Prostate gland (tissue), 2 donors: ENCODE data around the gene KRT78. TPM values are rescaled to one million over a fixed set of nuclear protein-coding genes. Genes with fewer than 3 reads are reported as not detected.

Experiments
- DNase-seq: peaks from one replicate; pipeline ENCODE4 v3.0.0-alpha.2; 2019; ENCODE audit warnings: low spot score
- H3K27ac ChIP-seq, 2 donors: fragments of 200-600 bp; sonication (generic); 2 replicates each; pipeline ENCODE4 v1.5.1; 2017 to 2019
- H3K27me3 ChIP-seq: fragments of 200-600 bp; sonication (generic); replicated peaks from 2 replicates; pipeline ENCODE4 v1.5.1; 2019; ENCODE audit not compliant: insufficient read depth
- H3K36me3 ChIP-seq, 2 donors: fragments of 200-600 bp; sonication (generic); 1 replicate in 1 of 2; 2 replicates in 1 of 2; pipeline versions ENCODE4 v1.5.1 to v1.8.1; 2017 to 2019
- H3K4me1 ChIP-seq: fragments of 200-600 bp; sonication (generic); replicated peaks from 2 replicates; pipeline ENCODE4 v1.5.1; 2019
- H3K4me3 ChIP-seq, 2 donors: fragments of 200-600 bp; sonication (generic); 2 replicates each; pipeline ENCODE4 v1.5.1; 2017 to 2019
- H3K9me3 ChIP-seq: fragments of 200-600 bp; sonication (generic); 2 replicates; pipeline ENCODE4 v1.5.1; 2017
- POLR2A ChIP-seq: fragments of 450-650 bp; IDR thresholded peaks from one replicate; pipeline ENCODE4 v1.6.1; 2016; ENCODE audit warnings: antibody characterized with exemption, mild to moderate bottlenecking
- POLR2AphosphoS5 ChIP-seq: sonication (generic); formaldehyde crosslinking; IDR thresholded peaks from one replicate; pipeline ENCODE4 v1.6.1; 2017; ENCODE audit warnings: antibody characterized with exemption
- WGBS: methylation state at CpG from one replicate; pipeline ENCODE4 v1.1.5; 2018; 5-methylcytosine and 5-hydroxymethylcytosine counted together
- intact Hi-C: fragments of 100-400 bp; cut with DNase I; formaldehyde crosslinking; loops from one replicate; pipeline ENCODE4 v1.14.2; 2022
- total RNA-seq, 2 donors: library from RNA; depleted of rRNA; stranded (reverse); fragments of >200 nt; gene quantifications; one replicate each; pipeline ENCODE4 v1.1.0, GENCODE V29; 2016
- TF ChIP-seq, protein P1 (sequence below), 4 experiments: fragments of 200-600 bp in 2 of 4; fragments of 450-650 bp in 2 of 4; sonication (generic) in 2 of 4; IDR thresholded peaks; 1 replicate in 3 of 4; 2 replicates in 1 of 4; pipeline ENCODE4 v1.5.1; 2016 to 2019; ENCODE audit warnings: antibody characterized with exemption in 4 of 4, mild to moderate bottlenecking in 2 of 4, moderate library complexity in 2 of 4

KRT78 gene
- total RNA-seq, 2 donors from 2014 or later, result 1.0 TPM; not detected in 1

DNA sequence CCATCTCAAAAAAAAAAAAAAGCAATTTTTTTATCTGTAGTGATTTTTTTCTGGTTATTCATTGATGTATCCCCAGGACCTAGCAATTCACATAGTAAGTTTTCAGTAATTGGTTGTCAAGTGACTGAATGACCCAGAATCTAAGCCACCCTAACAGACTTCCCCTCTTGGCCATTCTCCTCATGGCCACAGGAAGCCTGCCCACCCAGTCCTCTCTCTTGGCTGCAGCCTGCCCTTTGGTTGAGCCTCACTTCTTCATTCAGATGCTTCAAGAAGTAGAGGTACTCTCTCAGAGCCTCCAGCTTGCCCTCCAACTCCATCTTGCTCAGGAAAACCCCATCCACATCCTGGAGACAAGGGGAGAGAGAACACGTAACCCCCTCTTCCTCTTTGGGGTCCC is 2.8 kb downstream of the KRT78 start:
- Histone ChIP-seq H3K27ac (no peak overlapping the region), H3K36me3 (no peaks in the 10 kb centered on the region), H3K4me1 (no peaks in the 10 kb centered on the region), H3K27me3 (no peaks in the 10 kb centered on the region), H3K4me3 (no peak overlapping the region), H3K9me3 (no peaks in the 10 kb centered on the region)
- no peak for DNase-seq
- WGBS, result 95% methylated on average over 1 of the region's 1 CpG
- intact Hi-C loops, result no loop called here
- no peak for TF ChIP-seq POLR2AphosphoS5
- TF ChIP-seq, protein P1, sequence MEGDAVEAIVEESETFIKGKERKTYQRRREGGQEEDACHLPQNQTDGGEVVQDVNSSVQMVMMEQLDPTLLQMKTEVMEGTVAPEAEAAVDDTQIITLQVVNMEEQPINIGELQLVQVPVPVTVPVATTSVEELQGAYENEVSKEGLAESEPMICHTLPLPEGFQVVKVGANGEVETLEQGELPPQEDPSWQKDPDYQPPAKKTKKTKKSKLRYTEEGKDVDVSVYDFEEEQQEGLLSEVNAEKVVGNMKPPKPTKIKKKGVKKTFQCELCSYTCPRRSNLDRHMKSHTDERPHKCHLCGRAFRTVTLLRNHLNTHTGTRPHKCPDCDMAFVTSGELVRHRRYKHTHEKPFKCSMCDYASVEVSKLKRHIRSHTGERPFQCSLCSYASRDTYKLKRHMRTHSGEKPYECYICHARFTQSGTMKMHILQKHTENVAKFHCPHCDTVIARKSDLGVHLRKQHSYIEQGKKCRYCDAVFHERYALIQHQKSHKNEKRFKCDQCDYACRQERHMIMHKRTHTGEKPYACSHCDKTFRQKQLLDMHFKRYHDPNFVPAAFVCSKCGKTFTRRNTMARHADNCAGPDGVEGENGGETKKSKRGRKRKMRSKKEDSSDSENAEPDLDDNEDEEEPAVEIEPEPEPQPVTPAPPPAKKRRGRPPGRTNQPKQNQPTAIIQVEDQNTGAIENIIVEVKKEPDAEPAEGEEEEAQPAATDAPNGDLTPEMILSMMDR (IDR thresholded peaks at IDR 0.05), result no peak
- no peak for TF ChIP-seq POLR2A

DNA sequence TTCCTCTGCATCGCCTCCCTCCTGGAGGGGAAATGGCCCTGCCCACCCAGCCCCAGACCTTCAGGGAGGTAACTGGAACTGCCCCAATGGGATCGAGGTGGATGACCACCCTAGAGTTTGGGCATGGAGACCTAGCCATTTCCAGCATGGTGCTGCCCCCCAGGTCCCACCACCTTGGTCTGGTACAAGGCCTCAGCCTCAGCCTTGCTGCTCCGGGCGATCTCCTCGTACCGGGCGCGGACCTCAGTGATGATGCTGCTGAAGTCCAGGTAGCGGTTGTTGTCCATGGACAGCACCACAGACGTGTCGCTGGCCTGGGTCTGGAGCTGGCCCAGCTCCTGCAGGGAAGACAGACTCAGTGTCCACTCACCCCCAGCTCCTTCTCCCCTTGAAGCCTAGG is 4.4 kb downstream of the KRT78 start:
- intact Hi-C loops, result no loop called here
- H3K27me3 ChIP-seq, result no peaks in the 10 kb centered on the region
- H3K36me3 ChIP-seq, result no peaks in the 10 kb centered on the region
- TF ChIP-seq POLR2AphosphoS5 (no peak), POLR2A (no peak)
- TF ChIP-seq, protein P1 (IDR thresholded peaks at IDR 0.05), result no peak
- 98% methylated on average over 11 of the region's 11 CpGs for WGBS
- no peak overlapping the region for H3K4me3 ChIP-seq
- no peaks in the 10 kb centered on the region for H3K9me3 ChIP-seq
- DNase-seq, result no peak
- H3K4me1 ChIP-seq, result no peaks in the 10 kb centered on the region
- no peak overlapping the region for H3K27ac ChIP-seq

DNA sequence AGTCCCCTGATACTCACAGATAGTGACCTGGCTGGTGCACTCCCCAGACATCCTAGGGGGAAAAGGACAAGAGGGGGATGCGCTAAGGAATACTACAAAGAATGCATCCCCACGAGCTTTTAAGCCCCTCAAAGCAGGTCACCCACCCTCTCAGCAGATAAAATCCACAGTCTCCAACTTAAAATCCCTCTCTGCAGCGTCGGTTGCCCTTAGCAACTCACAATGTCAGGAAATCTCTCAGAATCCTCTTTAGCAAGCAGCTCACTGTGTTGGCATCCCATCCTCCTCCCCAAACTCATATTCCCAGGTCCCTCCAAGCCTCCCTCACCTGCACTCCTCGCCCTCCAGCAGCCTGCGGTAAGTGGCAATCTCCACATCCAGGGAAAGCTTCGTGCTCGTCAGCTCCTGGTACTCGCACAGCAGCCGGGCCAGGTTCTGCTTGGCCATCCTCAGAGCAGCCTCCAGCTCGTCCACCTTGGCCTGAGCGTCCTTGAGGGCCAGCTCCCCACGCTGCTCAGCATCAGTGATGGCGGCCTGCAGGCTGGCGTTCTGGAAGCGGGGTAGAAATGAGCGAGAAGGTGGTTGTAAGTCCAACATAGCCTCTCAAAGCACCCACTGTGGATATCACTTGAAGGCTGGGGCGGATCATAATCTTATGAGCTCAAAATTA is 9.2 kb downstream of the KRT78 start:
- Histone ChIP-seq H3K36me3 (no peaks in the 10 kb centered on the region), H3K27ac (no peak overlapping the region), H3K27me3 (peaks cover 3% of the 10 kb centered on the region), H3K4me1 (no peaks in the 10 kb centered on the region), H3K9me3 (no peaks in the 10 kb centered on the region), H3K4me3 (no peak overlapping the region)
- 88% methylated on average over 18 of the region's 18 CpGs for WGBS
- intact Hi-C loops, result no loop called here
- DNase-seq, result no peak
- no peak for TF ChIP-seq POLR2A
- no peak for TF ChIP-seq POLR2AphosphoS5
- TF ChIP-seq, protein P1 (IDR thresholded peaks at IDR 0.05), result no peak

DNA sequence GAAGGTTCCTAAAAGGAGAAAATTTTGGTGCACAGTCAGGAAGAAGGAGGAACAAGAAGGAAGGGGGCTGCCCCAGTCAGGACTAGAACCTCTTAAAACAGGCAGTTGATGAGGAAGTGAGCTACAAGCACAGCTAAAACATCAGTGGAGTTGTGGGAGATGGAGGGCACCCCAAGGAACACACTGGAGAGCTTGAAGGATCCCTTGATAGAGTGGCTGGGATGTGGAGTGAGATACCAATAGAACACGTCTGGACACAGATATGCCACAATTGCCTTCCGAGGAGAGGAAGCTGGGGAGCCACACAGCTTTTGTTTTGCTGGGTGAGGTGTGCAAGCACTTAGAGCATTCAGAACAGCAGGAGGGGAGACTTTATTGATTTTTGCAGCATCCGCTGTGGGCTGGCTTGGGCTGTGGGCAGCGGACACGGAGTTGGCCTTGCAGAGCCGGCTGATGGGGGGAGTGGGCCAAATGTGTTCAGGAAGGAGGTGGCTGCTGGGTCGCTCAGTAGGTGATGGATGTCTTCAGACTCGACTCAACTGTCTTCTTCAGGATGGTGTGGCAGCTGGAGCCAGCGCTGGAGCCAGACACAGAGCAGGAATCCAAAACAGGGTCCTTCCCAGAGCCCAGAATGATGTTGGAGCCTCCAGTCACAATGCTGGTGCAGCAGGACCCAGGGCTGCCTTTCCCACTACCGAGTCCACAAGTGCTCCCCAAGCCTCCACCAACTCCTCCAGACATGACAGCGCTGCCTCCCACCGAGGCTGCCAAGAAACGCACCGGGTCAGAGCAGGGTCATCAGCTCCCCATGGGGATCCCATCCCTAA is 10.0 kb downstream of the KRT78 start:
- H3K27ac ChIP-seq, result no peak overlapping the region
- no peaks in the 10 kb centered on the region for H3K36me3 ChIP-seq
- no peaks in the 10 kb centered on the region for H3K9me3 ChIP-seq
- H3K4me1 ChIP-seq, result no peaks in the 10 kb centered on the region
- WGBS, result 60% methylated on average over 14 of the region's 14 CpGs
- H3K4me3 ChIP-seq, result no peak overlapping the region
- peaks cover 3% of the 10 kb centered on the region for H3K27me3 ChIP-seq
- TF ChIP-seq POLR2A (no peak), POLR2AphosphoS5 (no peak)
- TF ChIP-seq, protein P1 (IDR thresholded peaks at IDR 0.05), result no peak
- DNase-seq, result no peak
- intact Hi-C loops, result no loop called here
